ENCODE measurements around the gene USP44.

- TF ChIP-seq, protein P1, sequence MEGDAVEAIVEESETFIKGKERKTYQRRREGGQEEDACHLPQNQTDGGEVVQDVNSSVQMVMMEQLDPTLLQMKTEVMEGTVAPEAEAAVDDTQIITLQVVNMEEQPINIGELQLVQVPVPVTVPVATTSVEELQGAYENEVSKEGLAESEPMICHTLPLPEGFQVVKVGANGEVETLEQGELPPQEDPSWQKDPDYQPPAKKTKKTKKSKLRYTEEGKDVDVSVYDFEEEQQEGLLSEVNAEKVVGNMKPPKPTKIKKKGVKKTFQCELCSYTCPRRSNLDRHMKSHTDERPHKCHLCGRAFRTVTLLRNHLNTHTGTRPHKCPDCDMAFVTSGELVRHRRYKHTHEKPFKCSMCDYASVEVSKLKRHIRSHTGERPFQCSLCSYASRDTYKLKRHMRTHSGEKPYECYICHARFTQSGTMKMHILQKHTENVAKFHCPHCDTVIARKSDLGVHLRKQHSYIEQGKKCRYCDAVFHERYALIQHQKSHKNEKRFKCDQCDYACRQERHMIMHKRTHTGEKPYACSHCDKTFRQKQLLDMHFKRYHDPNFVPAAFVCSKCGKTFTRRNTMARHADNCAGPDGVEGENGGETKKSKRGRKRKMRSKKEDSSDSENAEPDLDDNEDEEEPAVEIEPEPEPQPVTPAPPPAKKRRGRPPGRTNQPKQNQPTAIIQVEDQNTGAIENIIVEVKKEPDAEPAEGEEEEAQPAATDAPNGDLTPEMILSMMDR (IDR thresholded peaks at IDR 0.05), result no peak
- TF ChIP-seq TAF1 (IDR thresholded peaks at IDR 0.05; ENCODE audit: borderline replicate concordance, low read depth, low read length), result no peak
- TF ChIP-seq SIN3A (IDR thresholded peaks at IDR 0.05; ENCODE audit: borderline replicate concordance, low read depth, low read length), result no peak
- TF ChIP-seq MAX (IDR thresholded peaks at IDR 0.05; ENCODE audit: low read depth), result no peak
- TF ChIP-seq EP300 (IDR thresholded peaks at IDR 0.05; ENCODE audit: borderline replicate concordance in 1 of 2, low read depth in 1 of 2, low read length in 1 of 2), result no peak
- TF ChIP-seq POLR2AphosphoS5 (IDR thresholded peaks at IDR 0.05; ENCODE audit: low read depth, low read length), result no peak
These were observed 42.9 kb upstream of the USP44 start for GRCh38 chr12:95594136-95594535.
